HepG2 (cell line): ENCODE data around the gene PTPRN. TPM values are rescaled to one million over a fixed set of nuclear protein-coding genes. Genes with fewer than 3 reads are reported as not detected.
A peak's percentile ranks its signal among the peaks of the same experiment; 100 is the strongest.

ENCODE experiments used
- DMAP1 ChIP-seq: IDR thresholded peaks from 2 replicates; pipeline ENCODE4 v1.6.1; 2016
- FOXA1 ChIP-seq, 2 experiments: fragments of 450-650 bp in 1 of 2; sonication (generic) in 1 of 2; formaldehyde crosslinking in 1 of 2; IDR thresholded peaks; 2 replicates each; pipeline versions ENCODE4 v1.4.0 to v1.6.1; 2016 to 2020; ENCODE audit warnings: missing genetic modification reagents in 1 of 2
- FOXO1 ChIP-seq: sonication (generic); formaldehyde crosslinking; IDR thresholded peaks from 2 replicates; pipeline ENCODE4 v1.4.0; 2020; ENCODE audit warnings: missing genetic modification reagents
- FOXP4 ChIP-seq: sonication (generic); formaldehyde crosslinking; IDR thresholded peaks from 2 replicates; pipeline ENCODE4 v1.4.0; 2020; ENCODE audit warnings: missing genetic modification reagents
- KDM5B ChIP-seq: sonication (generic); formaldehyde crosslinking; IDR thresholded peaks from 2 replicates; pipeline ENCODE4 v1.4.0; 2020; ENCODE audit warnings: missing genetic modification reagents, mild to moderate bottlenecking, borderline replicate concordance
- KLF9 ChIP-seq: IDR thresholded peaks from 2 replicates; pipeline ENCODE4 v1.6.1; 2016; ENCODE audit warnings: low read depth
- MAF1 ChIP-seq: sonication (generic); formaldehyde crosslinking; IDR thresholded peaks from 2 replicates; pipeline ENCODE4 v1.5.0; 2020; ENCODE audit warnings: missing genetic modification reagents, borderline replicate concordance
- RNF2 ChIP-seq: fragments of 450-650 bp; conservative IDR thresholded peaks from 2 replicates; pipeline ENCODE4 v1.6.1; 2016; ENCODE audit warnings: low read depth
- SRSF9 ChIP-seq: fragments of 200-400 bp; formaldehyde crosslinking; IDR thresholded peaks from 2 replicates; pipeline ENCODE4 v1.6.1; 2018; ENCODE audit warnings: borderline replicate concordance, mild to moderate bottlenecking, low read depth, low read length; ENCODE audit not compliant: insufficient read depth, poor library complexity, severe bottlenecking
- ZFYVE20 ChIP-seq: sonication (generic); formaldehyde crosslinking; IDR thresholded peaks from 2 replicates; pipeline ENCODE4 v1.8.0; 2023; ENCODE audit warnings: low read depth, mild to moderate bottlenecking, moderate library complexity, missing genetic modification reagents, borderline replicate concordance
- ZNF12 ChIP-seq: sonication (generic); formaldehyde crosslinking; IDR thresholded peaks from 2 replicates; pipeline ENCODE4 v1.5.0; 2020; ENCODE audit warnings: missing genetic modification reagents
- ZNF20 ChIP-seq: sonication (generic); formaldehyde crosslinking; IDR thresholded peaks from 2 replicates; pipeline ENCODE4 v1.4.0; 2020; ENCODE audit warnings: mild to moderate bottlenecking, moderate library complexity, missing genetic modification reagents
- ZNF232 ChIP-seq: sonication (generic); formaldehyde crosslinking; IDR thresholded peaks from 2 replicates; pipeline ENCODE4 v1.4.0; 2020; ENCODE audit warnings: missing genetic modification reagents, borderline replicate concordance
- ZNF501 ChIP-seq: sonication (generic); formaldehyde crosslinking; IDR thresholded peaks from 2 replicates; pipeline ENCODE4 v1.5.1; 2020; ENCODE audit warnings: mild to moderate bottlenecking, moderate library complexity, missing genetic modification reagents
- ZSCAN12 ChIP-seq: sonication (generic); formaldehyde crosslinking; IDR thresholded peaks from 2 replicates; pipeline ENCODE4 v1.9.0; 2021; ENCODE audit warnings: mild to moderate bottlenecking, missing genetic modification reagents
- polyA plus RNA-seq, 8 experiments: library from polyadenylated mRNA; depleted of rRNA in 3 of 8; stranded (reverse) in 7 of 8; unstranded in 1 of 8; fragments of >200 nt; fragmentation: Illumina TruSeq in 4 of 8; extraction: Trizol in 4 of 8; gene quantifications; 2 replicates each; pipeline versions ENCODE4 v1.2.1 to v1.2.3, GENCODE V29; 2011 to 2016; ENCODE audit warnings: low read depth in 4 of 8, missing spikeins in 1 of 8, mixed read lengths in 1 of 8; ENCODE audit not compliant: insufficient read depth in 1 of 8
- total RNA-seq, 5 experiments: library from RNA; depleted of rRNA; stranded (reverse); fragments of >200 nt; fragmentation: Illumina TruSeq; extraction: Trizol; gene quantifications; 2 replicates each; pipeline ENCODE4 v1.2.3, GENCODE V29; 2016; ENCODE audit warnings: low read depth in 1 of 5
- TF ChIP-seq, protein P1 (sequence below): sonication (generic); formaldehyde crosslinking; IDR thresholded peaks from 2 replicates; pipeline ENCODE4 v1.9.0; 2021; ENCODE audit warnings: missing genetic modification reagents, borderline replicate concordance
- TF ChIP-seq, protein P2 (sequence below): sonication (generic); formaldehyde crosslinking; IDR thresholded peaks from 2 replicates; pipeline ENCODE4 v1.9.0; 2022; ENCODE audit warnings: missing genetic modification reagents, mild to moderate bottlenecking, borderline replicate concordance
- TF ChIP-seq, protein P3 (sequence below): sonication (generic); formaldehyde crosslinking; IDR thresholded peaks from 2 replicates; pipeline ENCODE4 v1.5.1; 2020; ENCODE audit warnings: missing genetic modification reagents, mild to moderate bottlenecking, borderline replicate concordance

PTPRN gene
- total and polyA plus RNA-seq, 2 of the 13 experiments (the other 11 are each of a cell fraction or from before 2014, with no cell fraction given) = 0.26 TPM; not detected in 1

DNA sequence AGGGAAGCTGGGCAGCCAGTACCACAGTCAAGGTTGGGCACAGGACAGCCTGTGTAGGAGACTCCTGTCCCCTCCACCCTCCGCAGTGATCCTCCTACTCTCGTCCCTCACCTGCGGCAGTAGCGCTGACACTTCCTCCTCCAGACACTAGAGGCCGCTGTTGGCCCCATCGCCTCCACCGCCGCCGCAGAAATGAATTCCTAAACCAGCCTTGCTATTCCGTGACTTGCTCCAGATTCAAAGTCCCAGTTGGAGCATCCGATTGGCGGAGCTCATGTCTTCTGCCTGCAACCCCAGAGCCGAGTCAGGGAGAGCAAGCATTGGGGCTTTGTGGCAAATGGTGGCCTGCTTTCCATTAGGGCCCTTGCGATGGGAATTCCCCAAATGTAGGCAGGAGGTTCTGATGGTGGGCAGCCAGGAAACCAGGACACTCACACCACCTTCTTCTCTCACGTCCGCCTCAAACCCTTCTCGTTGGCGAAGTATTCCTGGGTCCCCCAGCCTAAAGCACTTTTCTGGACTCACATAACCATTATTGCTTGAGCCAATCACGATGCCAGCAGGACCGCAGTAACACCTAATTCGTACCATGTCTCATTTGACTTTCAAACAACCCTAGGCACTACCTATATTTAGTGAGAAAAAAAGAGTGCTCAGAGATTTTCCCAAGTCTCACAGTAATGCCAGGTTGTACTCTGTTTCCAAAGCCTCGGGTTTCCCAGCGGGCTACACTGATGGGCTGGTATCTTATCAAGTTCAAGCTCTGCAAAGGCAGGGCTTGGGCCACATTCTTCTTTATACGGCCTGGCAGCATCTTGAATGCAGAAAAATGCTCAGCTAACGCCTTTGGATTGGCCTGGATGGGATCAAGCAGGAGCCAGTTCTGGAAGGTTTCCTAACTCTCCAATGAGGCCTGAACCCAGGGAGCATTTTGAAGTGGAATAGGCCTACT lies 31.2 kb downstream of the PTPRN start (continued):
- no peak for TF ChIP-seq ZSCAN12 (CRISPR knock-in tag)
- no peak for TF ChIP-seq ZFYVE20 (CRISPR knock-in tag)
- peak; percentile 80 for TF ChIP-seq KDM5B (CRISPR knock-in tag)
- no peak for TF ChIP-seq SRSF9
- TF ChIP-seq, protein P1, sequence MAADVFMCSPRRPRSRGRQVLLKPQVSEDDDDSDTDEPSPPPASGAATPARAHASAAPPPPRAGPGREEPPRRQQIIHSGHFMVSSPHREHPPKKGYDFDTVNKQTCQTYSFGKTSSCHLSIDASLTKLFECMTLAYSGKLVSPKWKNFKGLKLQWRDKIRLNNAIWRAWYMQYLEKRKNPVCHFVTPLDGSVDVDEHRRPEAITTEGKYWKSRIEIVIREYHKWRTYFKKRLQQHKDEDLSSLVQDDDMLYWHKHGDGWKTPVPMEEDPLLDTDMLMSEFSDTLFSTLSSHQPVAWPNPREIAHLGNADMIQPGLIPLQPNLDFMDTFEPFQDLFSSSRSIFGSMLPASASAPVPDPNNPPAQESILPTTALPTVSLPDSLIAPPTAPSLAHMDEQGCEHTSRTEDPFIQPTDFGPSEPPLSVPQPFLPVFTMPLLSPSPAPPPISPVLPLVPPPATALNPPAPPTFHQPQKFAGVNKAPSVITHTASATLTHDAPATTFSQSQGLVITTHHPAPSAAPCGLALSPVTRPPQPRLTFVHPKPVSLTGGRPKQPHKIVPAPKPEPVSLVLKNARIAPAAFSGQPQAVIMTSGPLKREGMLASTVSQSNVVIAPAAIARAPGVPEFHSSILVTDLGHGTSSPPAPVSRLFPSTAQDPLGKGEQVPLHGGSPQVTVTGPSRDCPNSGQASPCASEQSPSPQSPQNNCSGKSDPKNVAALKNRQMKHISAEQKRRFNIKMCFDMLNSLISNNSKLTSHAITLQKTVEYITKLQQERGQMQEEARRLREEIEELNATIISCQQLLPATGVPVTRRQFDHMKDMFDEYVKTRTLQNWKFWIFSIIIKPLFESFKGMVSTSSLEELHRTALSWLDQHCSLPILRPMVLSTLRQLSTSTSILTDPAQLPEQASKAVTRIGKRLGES (CRISPR knock-in tag) = no peak
- TF ChIP-seq, protein P2, sequence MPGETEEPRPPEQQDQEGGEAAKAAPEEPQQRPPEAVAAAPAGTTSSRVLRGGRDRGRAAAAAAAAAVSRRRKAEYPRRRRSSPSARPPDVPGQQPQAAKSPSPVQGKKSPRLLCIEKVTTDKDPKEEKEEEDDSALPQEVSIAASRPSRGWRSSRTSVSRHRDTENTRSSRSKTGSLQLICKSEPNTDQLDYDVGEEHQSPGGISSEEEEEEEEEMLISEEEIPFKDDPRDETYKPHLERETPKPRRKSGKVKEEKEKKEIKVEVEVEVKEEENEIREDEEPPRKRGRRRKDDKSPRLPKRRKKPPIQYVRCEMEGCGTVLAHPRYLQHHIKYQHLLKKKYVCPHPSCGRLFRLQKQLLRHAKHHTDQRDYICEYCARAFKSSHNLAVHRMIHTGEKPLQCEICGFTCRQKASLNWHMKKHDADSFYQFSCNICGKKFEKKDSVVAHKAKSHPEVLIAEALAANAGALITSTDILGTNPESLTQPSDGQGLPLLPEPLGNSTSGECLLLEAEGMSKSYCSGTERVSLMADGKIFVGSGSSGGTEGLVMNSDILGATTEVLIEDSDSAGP (CRISPR knock-in tag) = peak; percentile 66; the same call in 1 of the 2 replicates
- peak; percentile 65; the same call in 1 of the 2 replicates for TF ChIP-seq ZNF501 (CRISPR knock-in tag)
- TF ChIP-seq ZNF20 (CRISPR knock-in tag) = no peak
- TF ChIP-seq FOXA1 (IDR thresholded peaks at IDR 0.05) = no peak
- TF ChIP-seq FOXA1 (CRISPR knock-in tag; IDR thresholded peaks at IDR 0.05) = no peak
- TF ChIP-seq DMAP1 = peak; percentile 58
- TF ChIP-seq FOXP4 (CRISPR knock-in tag) = no peak
- TF ChIP-seq MAF1 (CRISPR knock-in tag) = no peak
- TF ChIP-seq, protein P3, sequence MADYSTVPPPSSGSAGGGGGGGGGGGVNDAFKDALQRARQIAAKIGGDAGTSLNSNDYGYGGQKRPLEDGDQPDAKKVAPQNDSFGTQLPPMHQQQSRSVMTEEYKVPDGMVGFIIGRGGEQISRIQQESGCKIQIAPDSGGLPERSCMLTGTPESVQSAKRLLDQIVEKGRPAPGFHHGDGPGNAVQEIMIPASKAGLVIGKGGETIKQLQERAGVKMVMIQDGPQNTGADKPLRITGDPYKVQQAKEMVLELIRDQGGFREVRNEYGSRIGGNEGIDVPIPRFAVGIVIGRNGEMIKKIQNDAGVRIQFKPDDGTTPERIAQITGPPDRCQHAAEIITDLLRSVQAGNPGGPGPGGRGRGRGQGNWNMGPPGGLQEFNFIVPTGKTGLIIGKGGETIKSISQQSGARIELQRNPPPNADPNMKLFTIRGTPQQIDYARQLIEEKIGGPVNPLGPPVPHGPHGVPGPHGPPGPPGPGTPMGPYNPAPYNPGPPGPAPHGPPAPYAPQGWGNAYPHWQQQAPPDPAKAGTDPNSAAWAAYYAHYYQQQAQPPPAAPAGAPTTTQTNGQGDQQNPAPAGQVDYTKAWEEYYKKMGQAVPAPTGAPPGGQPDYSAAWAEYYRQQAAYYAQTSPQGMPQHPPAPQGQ (CRISPR knock-in tag) = no peak
- no peak for TF ChIP-seq ZNF232 (CRISPR knock-in tag)
- no peak for TF ChIP-seq KLF9 (CRISPR knock-in tag)
- 0 out of 2 replicates have a peak, but pooled peaks have one; percentile 28 for TF ChIP-seq FOXO1 (CRISPR knock-in tag)
- TF ChIP-seq RNF2 = 0 out of 2 replicates have a peak, but pooled peaks have one; percentile 49
- TF ChIP-seq ZNF12 (CRISPR knock-in tag) = no peak
